Ovary (tissue), 3 donors: ENCODE measurements around the gene AQP12A.

Source experiments
- EP300 ChIP-seq: sonication (generic); formaldehyde crosslinking; IDR thresholded peaks from one replicate; pipeline ENCODE4 v1.6.1; 2017; ENCODE audit warnings: antibody characterized with exemption
- POLR2A ChIP-seq: fragments of 450-650 bp; IDR thresholded peaks from one replicate; pipeline ENCODE4 v1.6.1; 2017; ENCODE audit warnings: antibody characterized with exemption, mild to moderate bottlenecking, moderate library complexity
- TF ChIP-seq, protein P1 (sequence below), 3 donors: fragments of 450-650 bp in 2 of 3; fragments of 200-600 bp in 1 of 3; IDR thresholded peaks; one replicate each; pipeline versions ENCODE4 v1.5.1 to v1.8.0; 2016 to 2022; ENCODE audit warnings: antibody characterized with exemption in 3 of 3, mild to moderate bottlenecking in 1 of 3
- donor health status: DM: no; HTN: no; CAD: no.

DNA sequence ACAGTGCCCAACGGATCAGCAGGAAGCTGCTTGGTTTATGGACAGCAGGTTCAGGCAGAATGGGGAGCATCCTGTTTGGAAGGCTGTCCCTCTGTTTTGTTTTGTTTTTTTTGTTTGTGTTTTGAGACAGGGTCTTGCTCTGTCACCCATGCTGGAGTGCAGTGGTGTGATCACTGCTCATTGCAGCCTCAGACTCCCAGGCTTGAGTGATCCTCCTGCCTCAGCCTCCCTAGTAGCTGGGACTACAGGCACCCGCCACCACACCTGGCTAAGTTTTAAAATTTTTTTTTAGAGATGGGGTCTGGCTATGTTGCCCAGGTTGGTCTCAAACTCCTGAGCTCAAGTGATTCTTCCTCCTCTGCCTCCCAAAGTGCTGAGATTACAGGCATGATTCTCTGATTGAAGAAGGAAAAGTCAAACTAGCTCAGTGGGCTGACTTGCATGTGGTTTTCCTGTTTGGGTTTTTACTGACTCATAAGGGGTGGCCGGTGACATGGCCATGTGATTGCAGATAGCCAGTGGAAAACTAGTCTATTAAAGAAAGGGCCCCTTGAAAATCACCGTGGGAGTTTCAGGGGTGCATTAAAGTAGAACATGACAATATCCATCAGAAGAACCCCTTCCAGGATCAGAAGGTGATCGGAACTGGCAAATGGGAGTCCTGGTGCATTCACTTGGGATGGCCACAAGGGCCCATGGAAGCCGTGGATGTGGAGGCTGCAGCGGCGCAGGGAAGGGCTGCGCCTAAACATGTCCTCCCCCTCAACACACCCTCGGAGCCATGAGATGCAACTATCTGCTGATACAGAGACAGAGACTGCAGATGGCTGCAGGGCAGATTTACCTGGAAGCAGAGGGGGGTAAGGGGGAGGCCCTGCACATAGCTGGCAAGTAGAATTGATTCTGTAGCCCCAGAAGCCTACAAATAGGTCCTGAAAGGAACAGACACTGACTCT lies 35.5 kb upstream of the AQP12A start:
- TF ChIP-seq, protein P1, sequence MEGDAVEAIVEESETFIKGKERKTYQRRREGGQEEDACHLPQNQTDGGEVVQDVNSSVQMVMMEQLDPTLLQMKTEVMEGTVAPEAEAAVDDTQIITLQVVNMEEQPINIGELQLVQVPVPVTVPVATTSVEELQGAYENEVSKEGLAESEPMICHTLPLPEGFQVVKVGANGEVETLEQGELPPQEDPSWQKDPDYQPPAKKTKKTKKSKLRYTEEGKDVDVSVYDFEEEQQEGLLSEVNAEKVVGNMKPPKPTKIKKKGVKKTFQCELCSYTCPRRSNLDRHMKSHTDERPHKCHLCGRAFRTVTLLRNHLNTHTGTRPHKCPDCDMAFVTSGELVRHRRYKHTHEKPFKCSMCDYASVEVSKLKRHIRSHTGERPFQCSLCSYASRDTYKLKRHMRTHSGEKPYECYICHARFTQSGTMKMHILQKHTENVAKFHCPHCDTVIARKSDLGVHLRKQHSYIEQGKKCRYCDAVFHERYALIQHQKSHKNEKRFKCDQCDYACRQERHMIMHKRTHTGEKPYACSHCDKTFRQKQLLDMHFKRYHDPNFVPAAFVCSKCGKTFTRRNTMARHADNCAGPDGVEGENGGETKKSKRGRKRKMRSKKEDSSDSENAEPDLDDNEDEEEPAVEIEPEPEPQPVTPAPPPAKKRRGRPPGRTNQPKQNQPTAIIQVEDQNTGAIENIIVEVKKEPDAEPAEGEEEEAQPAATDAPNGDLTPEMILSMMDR (IDR thresholded peaks at IDR 0.05), result no peak
- TF ChIP-seq POLR2A (no peak), EP300 (no peak)
